HL-60 (cell line): ENCODE results near the gene AP1G1.
"Not testable (repeated sequence)": the region's sequence is repeated elsewhere in the genome, so short reads cannot be mapped to it uniquely, and the experiment has no call there.

Source experiments
- CTCF ChIP-seq: IDR thresholded peaks from one replicate; pipeline ENCODE4 v1.5.1; 2011; ENCODE audit warnings: low read length, control low read depth, inconsistent platforms; ENCODE audit not compliant: insufficient read depth
- GABPA ChIP-seq: IDR thresholded peaks from 2 replicates; pipeline ENCODE4 v1.6.1; 2012; ENCODE audit warnings: low read depth
- POLR2AphosphoS5 ChIP-seq: IDR thresholded peaks from 2 replicates; pipeline ENCODE4 v1.6.1; 2012; ENCODE audit warnings: low read depth
- SPI1 ChIP-seq: IDR thresholded peaks from 2 replicates; pipeline ENCODE4 v1.6.1; 2012; ENCODE audit warnings: low read depth, mild to moderate bottlenecking, borderline replicate concordance

- TF ChIP-seq CTCF, SPI1, POLR2AphosphoS5, GABPA: not testable (repeated sequence)
Measured at GRCh38 chr16:71810155-71810530, 1.5 kb upstream of the AP1G1 start.
